Nephron (organoid): ENCODE results near the gene SULT1B1.

Experiments used
- H3K27ac Mint-ChIP-seq, 3 experiments: 2 replicates each; pipeline ENCODE4 v1.8.0; 2020; ENCODE audit warnings: mixed read lengths in 3 of 3, mild to moderate bottlenecking in 2 of 3, moderate library complexity in 1 of 3
- H3K27me3 Mint-ChIP-seq: 2 replicates; pipeline ENCODE4 v1.8.0; 2021; ENCODE audit warnings: low read depth, mild to moderate bottlenecking, moderate library complexity, mixed read lengths
- H3K36me3 Mint-ChIP-seq: 2 replicates; pipeline ENCODE4 v1.8.0; 2020; ENCODE audit warnings: low read depth, mixed read lengths
- H3K4me1 Mint-ChIP-seq: 2 replicates; pipeline ENCODE4 v1.8.0; 2020; ENCODE audit warnings: mixed read lengths
- H3K4me3 Mint-ChIP-seq, 3 experiments: 2 replicates each; pipeline ENCODE4 v1.8.0; 2020; ENCODE audit warnings: mild to moderate bottlenecking in 3 of 3, mixed read lengths in 3 of 3, moderate library complexity in 2 of 3
- H3K9me3 Mint-ChIP-seq: 2 replicates; pipeline ENCODE4 v1.8.0; 2020; ENCODE audit warnings: mixed read lengths
- CTCF ChIP-seq, 3 experiments: fragments of 200-600 bp; sonication (generic); IDR thresholded peaks; one replicate each; pipeline ENCODE4 v1.5.0; 2021; ENCODE audit warnings: antibody characterized with exemption in 3 of 3; ENCODE audit not compliant: unreplicated experiment in 3 of 3

SULT1B1 gene

GRCh38 chr4:69748173-69748572 is 12.2 kb downstream of the SULT1B1 start:
- H3K27ac Mint-ChIP-seq = no peak overlapping the region

GRCh38 chr4:69744157-69744478 is 16.3 kb downstream of the SULT1B1 start:
- H3K27ac Mint-ChIP-seq = no peak overlapping the region
- H3K4me3 Mint-ChIP-seq = no peak overlapping the region
- no peak for TF ChIP-seq CTCF (IDR thresholded peaks at IDR 0.05; ENCODE audit: unreplicated experiment in 3 of 3)
- H3K9me3 Mint-ChIP-seq = peaks cover 26% of the 10 kb centered on the region
- peaks cover 5% of the 10 kb centered on the region for H3K27me3 Mint-ChIP-seq
- no peaks in the 10 kb centered on the region for H3K36me3 Mint-ChIP-seq
- H3K4me1 Mint-ChIP-seq = no peaks in the 10 kb centered on the region

More at GRCh38 chr4:69748173-69748572, 12.2 kb downstream of the SULT1B1 start:
- H3K4me3 Mint-ChIP-seq = no peak overlapping the region
- no peaks in the 10 kb centered on the region for H3K36me3 Mint-ChIP-seq
- peaks cover 23% of the 10 kb centered on the region for H3K9me3 Mint-ChIP-seq
- H3K4me1 Mint-ChIP-seq = peaks cover 8% of the 10 kb centered on the region
- no peak for TF ChIP-seq CTCF (IDR thresholded peaks at IDR 0.05; ENCODE audit: unreplicated experiment in 3 of 3)
- H3K27me3 Mint-ChIP-seq = peaks cover 5% of the 10 kb centered on the region

GRCh38 chr4:69743476-69744156 is 16.8 kb downstream of the SULT1B1 start:
- no peaks in the 10 kb centered on the region for H3K36me3 Mint-ChIP-seq
- H3K27ac Mint-ChIP-seq = no peak overlapping the region
- no peak overlapping the region for H3K4me3 Mint-ChIP-seq
- peaks cover 5% of the 10 kb centered on the region for H3K27me3 Mint-ChIP-seq
- peaks cover 26% of the 10 kb centered on the region for H3K9me3 Mint-ChIP-seq
- no peak for TF ChIP-seq CTCF (IDR thresholded peaks at IDR 0.05; ENCODE audit: unreplicated experiment in 3 of 3)
- no peaks in the 10 kb centered on the region for H3K4me1 Mint-ChIP-seq

- Mint-ChIP-seq H3K27ac (no peak overlapping the region), H3K4me3 (no peak overlapping the region)
- TF ChIP-seq CTCF (IDR thresholded peaks at IDR 0.05; ENCODE audit: unreplicated experiment in 3 of 3) = no peak
These were observed 17.8 kb downstream of the SULT1B1 start for GRCh38 chr4:69742596-69742995.

GRCh38 chr4:69738872-69739271 is 21.5 kb downstream of the SULT1B1 start:
- no peaks in the 10 kb centered on the region for H3K27me3 Mint-ChIP-seq
- H3K36me3 Mint-ChIP-seq = no peaks in the 10 kb centered on the region
- no peak for TF ChIP-seq CTCF (IDR thresholded peaks at IDR 0.05; ENCODE audit: unreplicated experiment in 3 of 3)
- H3K9me3 Mint-ChIP-seq = peaks cover 6% of the 10 kb centered on the region
- no peak overlapping the region for H3K27ac Mint-ChIP-seq
- H3K4me1 Mint-ChIP-seq = peaks cover 3% of the 10 kb centered on the region
- no peak overlapping the region for H3K4me3 Mint-ChIP-seq

More at GRCh38 chr4:69742596-69742995, 17.8 kb downstream of the SULT1B1 start:
- Mint-ChIP-seq H3K9me3 (peaks cover 26% of the 10 kb centered on the region), H3K27me3 (peaks cover 5% of the 10 kb centered on the region), H3K36me3 (no peaks in the 10 kb centered on the region), H3K4me1 (no peaks in the 10 kb centered on the region)

GRCh38 chr4:69735119-69735518 is 25.3 kb downstream of the SULT1B1 start:
- no peak for TF ChIP-seq CTCF (IDR thresholded peaks at IDR 0.05; ENCODE audit: unreplicated experiment in 3 of 3)
- H3K4me3 Mint-ChIP-seq = no peak overlapping the region
- peaks cover 5% of the 10 kb centered on the region for H3K9me3 Mint-ChIP-seq
- peaks cover 31% of the 10 kb centered on the region for H3K4me1 Mint-ChIP-seq
- no peaks in the 10 kb centered on the region for H3K27me3 Mint-ChIP-seq
- no peak overlapping the region for H3K27ac Mint-ChIP-seq
- H3K36me3 Mint-ChIP-seq = no peaks in the 10 kb centered on the region
